Naive B cell (primary cell): ENCODE measurements around the gene ODAD4. TPM values are rescaled to one million over a fixed set of nuclear protein-coding genes. Genes with fewer than 3 reads are reported as not detected.
A peak's percentile ranks its signal among the peaks of the same experiment; 100 is the strongest.

ENCODE experiments used
- ATAC-seq, 2 donors: fragments of 150-1000 bp; cut with Tn5 transposase; 2 replicates each; pipeline ENCODE4 v1.10.0; 2021; ENCODE audit warnings: low read depth in 2 of 2, mild to moderate bottlenecking in 2 of 2, moderate library complexity in 2 of 2
- DNase-seq: peaks from one replicate; pipeline ENCODE4 v3.0.0; 2022
- H3K27ac Mint-ChIP-seq, 6 donors: one replicate each; pipeline ENCODE4 v1.8.0; 2020 to 2022; ENCODE audit warnings: mild to moderate bottlenecking in 6 of 6, mixed read lengths in 6 of 6, moderate library complexity in 5 of 6, inconsistent platforms in 2 of 6
- H3K27me3 Mint-ChIP-seq, 3 donors: one replicate each; pipeline ENCODE4 v1.8.0; 2021 to 2022; ENCODE audit warnings: mixed read lengths in 3 of 3, mild to moderate bottlenecking in 1 of 3
- H3K36me3 Mint-ChIP-seq, 2 donors: one replicate each; pipeline ENCODE4 v1.8.0; 2020 to 2022; ENCODE audit warnings: mixed read lengths in 2 of 2, inconsistent platforms in 1 of 2, mild to moderate bottlenecking in 1 of 2
- H3K4me1 Mint-ChIP-seq, 3 donors: one replicate each; pipeline ENCODE4 v1.8.0; 2020 to 2022; ENCODE audit warnings: mixed read lengths in 3 of 3, inconsistent platforms in 1 of 3, mild to moderate bottlenecking in 1 of 3, moderate library complexity in 1 of 3
- H3K4me3 Mint-ChIP-seq, 8 donors: one replicate each; pipeline ENCODE4 v1.8.0; 2020 to 2022; ENCODE audit warnings: mild to moderate bottlenecking in 8 of 8, mixed read lengths in 8 of 8, moderate library complexity in 8 of 8, inconsistent platforms in 2 of 8
- H3K9me3 Mint-ChIP-seq, 7 donors: one replicate each; pipeline ENCODE4 v1.8.0; 2020 to 2022; ENCODE audit warnings: mixed read lengths in 7 of 7, mild to moderate bottlenecking in 5 of 7, inconsistent platforms in 2 of 7, moderate library complexity in 1 of 7
- polyA plus RNA-seq, 6 donors: library from polyadenylated mRNA; unstranded; fragments of 300-500 nt; fragmentation: Illumina TruSeq; gene quantifications; one replicate each; pipeline ENCODE4 v1.2.3, GENCODE V29; 2021; ENCODE audit warnings: low read depth in 6 of 6

Gene ODAD4
- polyA plus RNA-seq, 6 donors from 2014 or later: 0.17 to 0.60 (median 0.37) TPM; not detected in 2

- Mint-ChIP-seq H3K4me1 (peaks cover 21 to 59% (median 27%) of the 10 kb centered on the region in 3 donors), H3K27me3 (no peaks in the 10 kb centered on the region), H3K9me3 (no peaks in the 10 kb centered on the region), H3K4me3 (peak overlapping the region in 1 of 8 donors; percentile 4), H3K36me3 (no peaks in the 10 kb centered on the region), H3K27ac (peak overlapping the region; percentile 26 to 78 (median 49))
- no peak for DNase-seq
- ATAC-seq: peak; percentile 66 to 88
Measured at GRCh38 chr17:41972571-41973407, 42.4 kb downstream of the ODAD4 start.

GRCh38 chr17:41973408-41973811 is 43.0 kb downstream of the ODAD4 start:
- H3K27ac Mint-ChIP-seq: peak overlapping the region in 4 of 6 donors; percentile 49 to 78 (median 60)
- ATAC-seq: no peak

GRCh38 chr17:41974031-41974430 is 43.6 kb downstream of the ODAD4 start:
- Mint-ChIP-seq H3K9me3 (no peaks in the 10 kb centered on the region), H3K27me3 (no peaks in the 10 kb centered on the region), H3K27ac (peak overlapping the region in 3 of 6 donors; percentile 37 to 76 (median 67)), H3K36me3 (no peaks in the 10 kb centered on the region), H3K4me1 (peaks cover 17 to 51% (median 21%) of the 10 kb centered on the region in 3 donors), H3K4me3 (no peak overlapping the region)
- ATAC-seq (no peak), DNase-seq (no peak)

More at GRCh38 chr17:41973408-41973811, 43.0 kb downstream of the ODAD4 start:
- Mint-ChIP-seq H3K4me3 (no peak overlapping the region), H3K9me3 (no peaks in the 10 kb centered on the region), H3K4me1 (peaks cover 17 to 55% (median 21%) of the 10 kb centered on the region in 3 donors), H3K36me3 (no peaks in the 10 kb centered on the region), H3K27me3 (no peaks in the 10 kb centered on the region)
- no peak for DNase-seq

GRCh38 chr17:41974658-41975057 is 44.2 kb downstream of the ODAD4 start:
- Mint-ChIP-seq H3K4me3 (no peak overlapping the region), H3K27me3 (no peaks in the 10 kb centered on the region), H3K4me1 (peaks cover 17 to 44% (median 21%) of the 10 kb centered on the region in 3 donors), H3K27ac (peak overlapping the region in 2 of 6 donors; percentile 37 to 67), H3K9me3 (no peaks in the 10 kb centered on the region), H3K36me3 (no peaks in the 10 kb centered on the region)
- no peak for DNase-seq
- ATAC-seq: no peak

GRCh38 chr17:41975099-41976083 is 45.0 kb downstream of the ODAD4 start:
- DNase-seq (no peak), ATAC-seq (no peak)
- Mint-ChIP-seq H3K4me3 (no peak overlapping the region), H3K36me3 (no peaks in the 10 kb centered on the region), H3K9me3 (no peaks in the 10 kb centered on the region), H3K27ac (peak overlapping the region in 2 of 6 donors; percentile 67 to 81), H3K4me1 (peaks cover 17 to 40% (median 21%) of the 10 kb centered on the region in 3 donors), H3K27me3 (no peaks in the 10 kb centered on the region)

- DNase-seq (no peak), ATAC-seq (peak in 1 of 2 donors; percentile 38)
- Mint-ChIP-seq H3K27me3 (no peaks in the 10 kb centered on the region), H3K4me1 (peaks cover 13 to 32% (median 15%) of the 10 kb centered on the region in 3 donors), H3K9me3 (no peaks in the 10 kb centered on the region), H3K36me3 (peaks cover 0 to under 1% of the 10 kb centered on the region in 2 donors), H3K27ac (peak overlapping the region in 1 of 6 donors; percentile 33), H3K4me3 (no peak overlapping the region)
Measured at GRCh38 chr17:41976142-41976768, 45.8 kb downstream of the ODAD4 start.

GRCh38 chr17:41977991-41978390 is 47.6 kb downstream of the ODAD4 start:
- H3K4me1 Mint-ChIP-seq: peaks cover 5 to 19% (median 5%) of the 10 kb centered on the region in 3 donors
- DNase-seq: no peak
- H3K9me3 Mint-ChIP-seq: no peaks in the 10 kb centered on the region
- peaks cover 10 to 11% of the 10 kb centered on the region in 2 donors for H3K36me3 Mint-ChIP-seq
- H3K27me3 Mint-ChIP-seq: no peaks in the 10 kb centered on the region
- H3K4me3 Mint-ChIP-seq: peak overlapping the region in 1 of 8 donors; percentile 40
- H3K27ac Mint-ChIP-seq: peak overlapping the region in 1 of 6 donors; percentile 52
- no peak for ATAC-seq

- H3K36me3 Mint-ChIP-seq: peaks cover 15 to 19% of the 10 kb centered on the region in 2 donors
- DNase-seq (no peak), ATAC-seq (no peak)
- H3K4me3 Mint-ChIP-seq: peak overlapping the region in 1 of 8 donors; percentile 52
- no peaks in the 10 kb centered on the region for H3K9me3 Mint-ChIP-seq
- H3K27me3 Mint-ChIP-seq: no peaks in the 10 kb centered on the region
- peak overlapping the region in 5 of 6 donors; percentile 24 to 78 (median 72) for H3K27ac Mint-ChIP-seq
- H3K4me1 Mint-ChIP-seq: peaks cover 0 to 7% (median 2%) of the 10 kb centered on the region in 3 donors
Measured at GRCh38 chr17:41982026-41982760, 51.8 kb downstream of the ODAD4 start.

DNA sequence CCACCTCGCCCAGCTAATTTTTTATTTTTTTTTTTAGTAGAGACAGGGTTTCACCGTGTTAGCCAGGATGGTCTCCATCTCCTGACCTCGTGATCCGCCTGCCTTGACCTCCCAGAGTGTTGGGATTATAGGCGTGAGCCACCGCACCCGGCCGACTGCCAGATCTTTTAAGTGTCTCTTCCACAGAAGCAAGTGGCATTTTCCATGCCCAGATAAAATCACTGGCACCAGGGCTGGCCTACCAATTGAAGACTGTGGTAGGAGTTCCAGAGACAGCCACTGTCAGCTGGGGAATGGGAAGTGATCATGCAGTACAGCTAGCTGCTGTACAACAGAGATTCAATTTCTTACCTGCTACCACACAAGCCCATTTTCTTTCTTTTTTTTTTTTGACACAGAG is 54.0 kb downstream of the ODAD4 start:
- Mint-ChIP-seq H3K4me3 (no peak overlapping the region), H3K27me3 (no peaks in the 10 kb centered on the region), H3K36me3 (peaks cover 26 to 28% of the 10 kb centered on the region in 2 donors), H3K27ac (peak overlapping the region in 2 of 6 donors; percentile 26 to 29), H3K4me1 (peaks cover 0 to 12% (median 0%) of the 10 kb centered on the region in 3 donors), H3K9me3 (no peaks in the 10 kb centered on the region)
- no peak for DNase-seq
- no peak for ATAC-seq

DNA sequence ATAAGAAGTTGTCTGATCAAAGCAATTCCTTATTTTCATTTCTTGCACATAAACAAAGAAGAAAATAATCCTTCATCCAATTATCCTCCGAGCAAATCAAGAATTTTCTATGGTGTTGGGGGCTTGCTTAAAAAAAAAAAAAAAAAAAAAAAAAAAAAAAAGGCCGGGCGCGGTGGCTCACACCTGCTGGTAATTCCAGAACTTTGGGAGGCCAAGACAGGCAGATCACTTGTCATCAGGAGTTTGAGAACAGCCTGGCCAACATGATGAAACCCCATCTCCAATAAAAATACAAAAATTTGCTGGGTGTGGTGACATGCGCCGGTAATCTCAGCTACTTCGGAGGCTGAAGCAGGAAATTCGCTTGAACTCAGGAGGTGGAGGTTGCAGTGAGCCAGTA is 55.5 kb downstream of the ODAD4 start:
- H3K36me3 Mint-ChIP-seq: peaks cover 26 to 28% of the 10 kb centered on the region in 2 donors
- ATAC-seq (no peak), DNase-seq (no peak)
- H3K4me1 Mint-ChIP-seq: peaks cover 0 to 12% (median 0%) of the 10 kb centered on the region in 3 donors
- no peaks in the 10 kb centered on the region for H3K9me3 Mint-ChIP-seq
- no peak overlapping the region for H3K4me3 Mint-ChIP-seq
- no peaks in the 10 kb centered on the region for H3K27me3 Mint-ChIP-seq
- H3K27ac Mint-ChIP-seq: no peak overlapping the region

DNA sequence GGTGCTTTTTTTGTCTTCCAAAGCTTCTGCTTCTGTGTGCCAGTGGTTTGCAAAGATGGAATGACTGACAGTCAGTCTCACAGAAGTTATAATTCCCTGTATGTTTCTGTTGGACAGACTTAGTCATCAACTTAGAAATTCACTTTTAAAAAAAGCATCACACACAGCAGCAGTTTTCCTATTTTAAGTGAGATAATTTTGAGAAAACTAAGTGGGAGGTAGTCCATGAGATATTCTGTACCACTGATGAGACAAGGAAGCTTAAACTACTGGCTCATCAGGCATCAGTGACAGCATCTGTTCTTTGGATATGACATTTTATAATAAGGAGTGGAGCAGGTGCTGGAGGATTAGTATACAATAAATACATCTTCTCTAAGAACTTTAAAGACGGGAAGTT is 56.2 kb downstream of the ODAD4 start:
- no peak for ATAC-seq
- no peaks in the 10 kb centered on the region for H3K9me3 Mint-ChIP-seq
- no peak overlapping the region for H3K4me3 Mint-ChIP-seq
- peaks cover 22 to 25% of the 10 kb centered on the region in 2 donors for H3K36me3 Mint-ChIP-seq
- peak overlapping the region in 1 of 6 donors; percentile 94 for H3K27ac Mint-ChIP-seq
- DNase-seq: no peak
- H3K27me3 Mint-ChIP-seq: no peaks in the 10 kb centered on the region
- peaks cover 0 to 12% (median 0%) of the 10 kb centered on the region in 3 donors for H3K4me1 Mint-ChIP-seq

DNA sequence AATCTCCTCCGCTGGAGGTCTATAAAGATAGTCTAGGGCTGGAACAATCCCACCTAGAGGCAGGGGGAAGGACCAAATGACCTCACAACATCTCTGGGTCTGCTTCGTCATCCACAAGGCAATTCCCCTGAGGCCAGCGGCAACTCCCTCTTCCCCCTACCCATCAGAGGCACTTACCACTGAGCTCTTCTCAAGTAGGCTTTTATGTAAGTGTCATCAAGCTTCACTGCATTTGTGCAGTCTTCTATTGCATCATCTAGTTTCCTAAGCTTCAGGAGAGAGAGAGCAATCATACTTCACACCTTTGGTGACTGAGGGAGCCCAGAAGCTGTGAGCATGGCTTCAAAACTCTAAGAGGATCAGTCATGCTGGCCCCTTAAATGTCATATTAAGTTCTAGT is 57.2 kb downstream of the ODAD4 start:
- H3K4me1 Mint-ChIP-seq: peaks cover 0 to 12% (median 0%) of the 10 kb centered on the region in 3 donors
- H3K9me3 Mint-ChIP-seq: no peaks in the 10 kb centered on the region
- ATAC-seq (no peak), DNase-seq (no peak)
- H3K27ac Mint-ChIP-seq: peak overlapping the region in 2 of 6 donors; percentile 37 to 38
- H3K36me3 Mint-ChIP-seq: peaks cover 16 to 17% of the 10 kb centered on the region in 2 donors
- no peak overlapping the region for H3K4me3 Mint-ChIP-seq
- no peaks in the 10 kb centered on the region for H3K27me3 Mint-ChIP-seq
